Epithelial cell of esophagus (primary cell): ENCODE data around the gene DLEC1.

Experiments
- DNase-seq: peaks from one replicate; pipeline ENCODE4 v3.0.0; 2010; ENCODE audit warnings: low read depth
- H3K4me3 ChIP-seq: 2 replicates; pipeline ENCODE4 v1.5.1; 2011; ENCODE audit warnings: mild to moderate bottlenecking, low read length, control low read depth
- TF ChIP-seq, protein P1 (sequence below): IDR thresholded peaks from 2 replicates; pipeline ENCODE4 v1.5.1; 2011; ENCODE audit warnings: low read depth, mild to moderate bottlenecking, low read length, control low read depth, inconsistent platforms; ENCODE audit not compliant: insufficient read depth; ENCODE audit errors: missing control alignments

DLEC1 gene

DNA sequence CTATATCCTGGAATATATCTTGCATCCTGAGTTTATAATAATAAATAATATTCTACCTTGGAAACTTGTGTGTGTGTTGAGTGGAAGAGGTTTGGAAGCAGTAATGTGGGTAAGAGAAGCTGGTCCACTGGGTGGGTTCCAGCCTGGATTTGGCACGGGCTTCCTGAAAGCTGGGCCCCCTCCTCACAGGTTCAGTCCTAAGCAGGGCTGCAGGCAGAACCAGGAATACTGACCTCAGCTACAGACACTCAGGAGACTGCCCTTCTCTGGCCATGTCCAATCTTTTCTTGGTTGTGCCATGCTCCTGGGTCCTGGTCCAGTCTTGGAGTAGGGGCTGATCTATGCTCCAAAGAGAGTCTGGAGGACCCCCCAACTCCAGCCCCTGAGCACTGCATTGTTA lies 104.0 kb downstream of the DLEC1 start:
- DNase-seq, result no peak
- TF ChIP-seq, protein P1, sequence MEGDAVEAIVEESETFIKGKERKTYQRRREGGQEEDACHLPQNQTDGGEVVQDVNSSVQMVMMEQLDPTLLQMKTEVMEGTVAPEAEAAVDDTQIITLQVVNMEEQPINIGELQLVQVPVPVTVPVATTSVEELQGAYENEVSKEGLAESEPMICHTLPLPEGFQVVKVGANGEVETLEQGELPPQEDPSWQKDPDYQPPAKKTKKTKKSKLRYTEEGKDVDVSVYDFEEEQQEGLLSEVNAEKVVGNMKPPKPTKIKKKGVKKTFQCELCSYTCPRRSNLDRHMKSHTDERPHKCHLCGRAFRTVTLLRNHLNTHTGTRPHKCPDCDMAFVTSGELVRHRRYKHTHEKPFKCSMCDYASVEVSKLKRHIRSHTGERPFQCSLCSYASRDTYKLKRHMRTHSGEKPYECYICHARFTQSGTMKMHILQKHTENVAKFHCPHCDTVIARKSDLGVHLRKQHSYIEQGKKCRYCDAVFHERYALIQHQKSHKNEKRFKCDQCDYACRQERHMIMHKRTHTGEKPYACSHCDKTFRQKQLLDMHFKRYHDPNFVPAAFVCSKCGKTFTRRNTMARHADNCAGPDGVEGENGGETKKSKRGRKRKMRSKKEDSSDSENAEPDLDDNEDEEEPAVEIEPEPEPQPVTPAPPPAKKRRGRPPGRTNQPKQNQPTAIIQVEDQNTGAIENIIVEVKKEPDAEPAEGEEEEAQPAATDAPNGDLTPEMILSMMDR, result no peak
- no peak overlapping the region for H3K4me3 ChIP-seq

DNA sequence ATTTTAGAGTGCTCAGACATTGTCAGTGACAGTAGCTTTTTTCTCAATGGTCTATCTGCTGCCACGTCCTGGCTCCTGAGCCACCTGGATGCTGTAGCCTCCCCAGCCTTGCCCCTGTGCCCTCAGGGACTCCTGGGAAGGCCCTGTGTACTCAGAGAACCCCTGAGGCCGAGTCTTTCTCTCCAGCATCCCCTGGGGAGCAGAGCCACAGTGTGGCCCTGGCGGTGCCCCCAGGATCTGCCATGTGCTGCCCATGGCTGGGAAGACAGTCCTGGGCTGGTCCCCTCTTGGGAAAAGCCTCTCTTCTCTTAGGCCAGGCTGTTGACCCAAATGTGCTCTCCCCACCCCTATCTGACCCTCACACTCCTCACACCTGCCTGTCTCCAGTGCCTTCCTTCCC lies 104.5 kb downstream of the DLEC1 start:
- TF ChIP-seq, protein P1, result no peak
- no peak for DNase-seq
- no peak overlapping the region for H3K4me3 ChIP-seq

DNA sequence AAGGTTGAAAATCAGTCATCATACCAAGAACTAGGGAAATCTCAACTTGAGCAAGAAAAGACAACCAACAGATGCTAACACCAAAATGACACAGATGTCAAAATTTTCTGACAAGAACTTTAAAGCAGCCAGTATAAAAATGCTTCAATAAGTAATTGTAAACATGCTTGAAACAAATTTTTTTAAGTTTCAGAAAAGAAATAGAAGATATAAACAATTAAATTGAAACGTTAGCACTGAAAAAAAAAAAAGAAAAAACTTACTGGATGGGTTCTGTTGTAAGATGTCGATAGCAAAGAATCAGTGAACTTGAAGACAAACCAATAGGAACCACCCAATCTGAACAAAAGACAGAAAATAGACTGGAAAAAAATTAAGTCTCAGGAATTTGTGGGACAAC lies 107.5 kb downstream of the DLEC1 start:
- TF ChIP-seq, protein P1, result no peak
- DNase-seq, result no peak
- H3K4me3 ChIP-seq, result no peak overlapping the region

DNA sequence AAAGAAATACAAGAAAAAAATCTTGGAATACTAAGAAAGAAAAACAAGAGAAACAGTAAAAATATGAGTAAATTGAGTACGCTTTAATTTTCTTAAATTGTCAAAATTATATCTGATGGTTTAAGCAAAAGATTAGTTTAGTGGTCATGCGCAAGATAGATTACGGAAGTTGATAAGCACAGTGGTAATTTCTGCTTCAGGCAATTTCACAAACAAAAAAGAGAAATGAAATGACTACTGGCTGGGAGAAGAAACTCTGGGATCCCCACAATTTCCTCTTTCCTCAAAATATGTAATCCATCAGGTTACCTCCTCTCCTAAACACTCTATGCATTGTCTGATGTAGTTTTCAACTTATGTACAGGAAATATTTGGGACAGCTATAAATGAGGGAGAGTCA lies 108.4 kb downstream of the DLEC1 start:
- no peak overlapping the region for H3K4me3 ChIP-seq
- TF ChIP-seq, protein P1, result no peak
- no peak for DNase-seq

DNA sequence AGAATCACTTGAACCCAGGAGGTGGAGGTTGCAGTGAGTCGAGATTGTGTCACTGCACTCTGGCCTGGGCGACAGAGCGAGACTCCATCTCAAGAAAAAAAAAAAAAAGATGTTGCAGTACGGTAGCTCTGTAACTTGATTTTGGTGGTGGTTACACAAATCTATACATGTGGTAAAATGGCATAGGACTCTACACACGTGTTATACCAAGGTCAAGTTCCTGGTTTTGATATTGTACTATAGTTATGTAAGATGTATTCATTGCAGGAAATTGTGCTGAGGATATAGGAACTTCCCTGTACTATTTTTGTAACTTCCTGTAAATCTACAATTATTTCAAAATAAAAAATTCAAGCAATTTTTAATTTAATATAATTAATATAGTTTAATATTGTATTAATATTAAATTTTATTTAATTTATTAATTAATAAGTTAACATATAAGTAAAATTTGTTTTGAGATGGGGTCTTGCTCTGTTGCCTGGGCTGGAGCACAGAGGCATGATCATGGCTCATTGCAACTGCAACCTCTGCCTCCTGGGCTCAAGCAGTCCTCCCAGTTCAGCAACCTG lies 109.4 kb downstream of the DLEC1 start:
- no peak overlapping the region for H3K4me3 ChIP-seq
- DNase-seq, result no peak
- TF ChIP-seq, protein P1, result no peak

DNA sequence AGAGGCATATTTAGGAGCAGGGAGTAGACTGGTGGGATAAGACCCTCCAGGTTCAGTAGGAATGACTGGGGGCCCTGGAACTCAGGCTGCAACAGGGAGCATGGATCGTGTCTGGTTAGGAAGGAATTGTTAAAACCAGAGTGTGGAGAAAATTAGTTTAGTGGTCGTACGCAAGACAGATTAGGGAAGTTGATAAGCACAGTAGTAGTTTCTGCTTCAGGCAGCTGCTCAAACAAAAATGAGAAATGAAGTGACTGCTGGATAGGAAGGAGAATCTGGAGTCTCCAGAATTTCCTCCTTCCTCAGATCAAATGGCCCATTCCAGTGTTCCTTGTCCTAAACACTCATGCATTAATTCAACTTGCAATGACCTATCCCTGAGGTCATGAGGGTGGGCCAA lies 110.7 kb downstream of the DLEC1 start:
- TF ChIP-seq, protein P1, result no peak
- no peak for DNase-seq
- H3K4me3 ChIP-seq, result no peak overlapping the region

DNA sequence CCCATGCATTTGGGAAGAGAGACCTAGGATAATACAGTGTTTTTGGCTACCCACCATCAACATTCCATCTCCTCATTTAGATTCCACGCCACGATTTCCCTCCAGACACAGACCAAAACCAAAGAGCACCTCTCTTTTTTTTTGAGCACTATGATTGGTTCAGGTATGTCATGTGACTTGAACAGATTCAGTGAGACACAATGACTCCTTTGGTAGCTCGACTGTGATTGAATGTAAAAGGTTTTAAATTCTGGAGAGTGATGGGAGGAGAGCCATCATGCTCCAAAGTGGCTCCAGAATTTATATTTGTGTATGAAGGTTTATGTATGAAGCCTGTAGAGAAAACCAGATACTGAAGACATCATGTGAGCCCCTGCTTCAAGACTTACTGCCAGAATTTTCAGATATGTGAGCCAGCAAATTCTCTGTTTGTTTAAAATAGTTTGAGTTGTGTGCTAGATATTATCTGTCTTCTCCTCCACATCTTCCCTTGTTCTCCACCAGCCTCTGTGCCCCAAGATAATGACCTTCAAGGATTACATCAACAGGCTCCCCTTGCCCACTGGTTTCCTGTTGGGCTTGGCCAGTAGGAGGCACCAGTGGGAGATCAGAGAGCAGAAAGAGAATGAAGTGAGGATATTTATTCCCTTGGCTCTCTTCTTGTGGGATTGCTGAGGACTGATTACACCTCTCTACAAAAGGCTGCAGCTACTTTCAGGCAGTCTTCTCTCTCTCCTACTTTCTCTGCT lies 111.9 kb downstream of the DLEC1 start:
- no peak overlapping the region for H3K4me3 ChIP-seq
- TF ChIP-seq, protein P1, result no peak
- DNase-seq, result no peak
